NCI-H1092 (cell line): Measurements from ENCODE around the gene VWA8.
A peak's percentile ranks its signal among the peaks of the same experiment; 100 is the strongest.
"Not testable (repeated sequence)": the region's sequence is repeated elsewhere in the genome, so short reads cannot be mapped to it uniquely, and the experiment has no call there.

Experiments used
- DNase-seq: peaks from one replicate; lab custom pipeline; 2025; lab: John Stamatoyannopoulos, UW

Gene VWA8

DNA sequence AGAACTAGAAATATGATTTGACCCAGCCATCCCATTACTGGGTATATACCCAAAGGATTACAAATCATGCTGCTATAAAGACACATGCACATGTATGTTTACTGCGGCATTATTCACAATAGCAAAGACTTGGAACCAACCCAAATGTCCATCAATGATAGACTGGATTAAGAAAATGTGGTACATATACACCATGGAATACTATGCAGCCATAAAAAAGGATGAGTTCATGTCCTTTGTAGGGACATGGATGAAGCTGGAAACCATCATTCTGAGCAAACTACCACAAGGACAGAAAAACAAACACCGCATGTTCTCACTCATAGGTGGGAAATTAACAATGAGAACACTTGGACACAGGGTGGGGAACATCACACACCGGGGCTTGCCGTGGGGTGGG lies 38.0 kb downstream of the VWA8 start:
- DNase-seq, result not testable (repeated sequence)

GRCh38 chr13:41919741-41920487 lies 41.0 kb downstream of the VWA8 start:
- no peak for DNase-seq

DNA sequence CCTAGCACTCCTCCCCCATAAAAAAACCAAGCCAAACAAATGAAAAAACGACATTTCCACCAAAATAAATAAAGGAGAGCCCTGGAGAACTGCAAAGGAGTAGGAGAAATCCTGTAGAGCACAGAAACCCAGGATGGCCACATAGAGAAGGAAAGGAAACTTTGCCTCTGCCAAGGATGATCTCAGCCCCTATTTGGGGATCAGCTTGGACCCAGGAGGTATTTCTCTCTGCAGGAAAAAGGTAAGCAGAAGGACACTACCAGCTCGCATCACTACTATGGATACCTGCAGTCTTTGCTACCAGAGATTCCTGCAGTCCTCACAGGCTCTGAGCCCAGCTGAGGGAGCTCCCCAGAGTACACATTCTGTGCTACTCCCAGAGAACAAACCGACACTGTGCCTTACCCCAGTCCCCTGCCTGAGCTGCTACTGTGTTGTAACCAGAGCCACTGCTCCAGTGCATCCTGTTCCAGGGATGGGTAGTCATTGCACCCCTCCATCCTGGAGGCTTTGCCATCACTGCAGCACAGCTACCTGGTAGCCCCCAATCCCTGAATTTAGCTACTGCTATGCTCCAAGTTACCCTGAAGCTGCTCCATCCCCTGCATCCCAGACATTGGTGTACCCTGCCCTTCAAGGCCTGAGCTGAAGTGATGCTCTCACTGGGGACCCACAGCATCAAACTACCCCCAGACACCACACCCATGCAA lies 41.7 kb downstream of the VWA8 start:
- DNase-seq, result no peak

DNA sequence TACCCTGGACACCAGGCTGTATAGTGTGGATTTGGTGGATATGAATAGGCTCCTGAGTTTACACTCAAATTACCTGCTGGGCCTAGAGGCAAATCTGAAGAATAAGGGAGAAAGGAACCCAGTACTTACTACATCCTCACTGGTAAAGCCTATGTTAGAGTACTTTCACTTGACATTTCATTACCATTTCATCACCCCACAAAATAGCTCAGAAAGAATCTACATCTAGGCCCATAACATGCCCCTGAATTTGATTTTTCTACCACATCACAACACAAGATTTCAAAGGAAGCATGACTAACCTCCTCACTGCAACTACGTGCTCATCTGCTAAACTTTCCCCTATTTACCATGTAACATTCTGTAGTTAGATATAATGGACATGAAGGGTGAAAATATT lies 43.3 kb downstream of the VWA8 start:
- no peak for DNase-seq

DNA sequence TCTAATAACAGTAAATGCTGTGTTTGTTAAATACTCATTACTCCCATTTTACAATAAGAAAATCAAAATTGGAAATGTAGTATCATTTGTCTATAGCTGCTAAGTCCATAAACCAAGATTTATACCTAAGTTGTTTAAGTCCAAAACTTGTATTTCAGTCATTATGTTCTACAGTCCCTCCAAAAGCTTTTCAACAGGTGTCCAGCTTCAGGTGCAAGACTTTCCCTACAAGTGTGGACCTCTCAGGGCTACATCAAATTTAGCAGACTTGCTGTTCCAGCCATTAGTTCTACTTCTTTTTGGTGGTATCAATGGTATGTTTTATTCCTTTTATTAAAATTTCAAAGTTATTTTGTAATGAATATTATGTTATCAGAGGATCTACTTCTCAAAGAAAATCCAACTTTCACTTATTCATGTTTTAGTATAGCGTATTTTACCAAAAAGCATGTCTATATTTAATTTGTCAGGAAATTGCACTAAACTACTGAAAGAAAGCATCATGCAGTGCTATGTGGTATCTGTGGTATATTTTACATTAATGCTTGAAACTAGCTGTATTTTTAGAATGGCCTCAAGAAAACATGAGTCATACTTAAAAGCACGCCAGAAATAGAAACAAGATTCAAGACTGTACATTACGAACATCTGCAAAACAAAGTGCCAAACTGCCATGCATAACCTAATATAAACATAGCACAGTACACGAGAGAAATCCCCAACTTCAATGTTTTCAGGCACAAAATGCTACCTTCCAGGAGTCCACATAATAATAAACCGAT lies 44.5 kb downstream of the VWA8 start:
- no peak for DNase-seq

- no peak for DNase-seq
Observed at GRCh38 chr13:41915081-41915480, 45.8 kb downstream of the VWA8 start.

- DNase-seq, result no peak
Observed at GRCh38 chr13:41914552-41914951, 46.4 kb downstream of the VWA8 start.

GRCh38 chr13:41909506-41909905 lies 51.4 kb downstream of the VWA8 start:
- no peak for DNase-seq

DNA sequence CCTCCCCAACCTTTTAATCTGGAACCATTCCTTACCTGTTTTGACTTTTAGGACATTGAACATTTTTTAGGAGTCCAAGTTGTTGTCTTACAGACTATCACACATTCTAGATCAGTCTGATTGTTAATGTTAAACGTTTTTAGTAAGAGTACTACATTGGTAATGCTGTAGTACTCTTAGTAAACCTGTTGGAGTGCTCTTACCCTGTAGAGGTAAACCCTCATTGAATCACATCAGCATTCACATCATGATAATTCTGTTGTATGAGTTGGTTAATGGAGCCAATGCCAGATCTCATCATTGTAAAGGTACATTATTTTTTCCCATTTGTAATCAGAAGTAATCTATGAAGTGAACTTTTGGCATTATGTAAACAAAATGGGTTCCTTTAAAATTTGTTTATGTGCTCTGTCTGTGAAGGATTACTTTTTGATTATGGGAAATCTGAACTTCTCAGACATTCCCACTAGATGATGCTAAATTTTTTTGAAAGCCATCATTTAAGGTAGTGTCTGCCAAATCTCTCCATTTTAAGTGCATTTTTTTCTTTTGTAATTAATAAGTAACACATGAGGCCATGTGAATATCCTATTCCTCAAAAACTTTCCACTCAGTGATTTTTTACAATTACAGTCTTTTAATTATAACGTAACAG lies 55.2 kb downstream of the VWA8 start:
- peak; percentile 2 for DNase-seq

- DNase-seq, result no peak
Observed at GRCh38 chr13:41900918-41901317, 60.0 kb downstream of the VWA8 start.

- DNase-seq, result not testable (repeated sequence)
Observed at GRCh38 chr13:41898411-41898810, 62.5 kb downstream of the VWA8 start.

DNA sequence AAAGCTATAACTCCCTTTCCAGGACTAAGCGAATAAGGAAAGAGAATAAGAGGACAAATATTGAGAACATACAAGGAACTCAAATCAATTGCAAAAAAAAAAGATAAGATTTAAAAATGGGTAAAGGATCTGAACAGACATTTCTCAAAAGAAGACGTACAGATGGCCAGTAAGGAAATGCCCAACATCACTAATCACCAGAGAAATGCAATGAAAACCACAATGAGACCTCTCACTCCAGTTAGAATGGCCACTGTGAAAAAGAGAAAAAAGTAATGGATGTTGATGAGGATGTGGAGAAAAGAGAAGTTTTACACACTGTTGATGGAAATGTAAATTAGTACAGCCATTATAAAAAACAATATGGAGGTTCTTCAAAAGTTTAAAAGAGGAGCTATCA lies 63.8 kb downstream of the VWA8 start:
- no peak for DNase-seq

- no peak for DNase-seq
Observed at GRCh38 chr13:41895478-41895877, 65.4 kb downstream of the VWA8 start.

GRCh38 chr13:41891119-41891518 lies 69.8 kb downstream of the VWA8 start:
- no peak for DNase-seq

- DNase-seq, result no peak
Observed at GRCh38 chr13:41883147-41883546, 77.8 kb downstream of the VWA8 start.

DNA sequence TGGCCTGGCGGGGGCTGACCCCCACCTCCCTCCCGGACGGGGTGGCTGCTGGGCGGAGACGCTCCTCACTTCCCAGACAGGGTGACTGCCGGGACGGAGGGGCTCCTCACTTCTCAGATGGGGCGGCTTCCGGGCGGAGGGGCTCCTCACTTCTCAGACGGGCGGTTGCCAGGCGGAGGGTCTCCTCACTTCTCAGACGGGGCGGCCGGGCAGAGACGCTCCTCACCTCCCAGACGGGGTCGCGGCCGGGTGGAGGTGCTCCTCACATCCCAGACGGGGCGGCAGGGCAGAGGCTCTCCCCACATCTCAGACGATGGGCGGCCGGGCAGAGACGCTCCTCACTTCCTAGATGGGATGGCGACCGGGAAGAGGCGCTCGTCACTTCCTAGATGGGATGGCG lies 79.0 kb downstream of the VWA8 start:
- DNase-seq, result not testable (repeated sequence)

DNA sequence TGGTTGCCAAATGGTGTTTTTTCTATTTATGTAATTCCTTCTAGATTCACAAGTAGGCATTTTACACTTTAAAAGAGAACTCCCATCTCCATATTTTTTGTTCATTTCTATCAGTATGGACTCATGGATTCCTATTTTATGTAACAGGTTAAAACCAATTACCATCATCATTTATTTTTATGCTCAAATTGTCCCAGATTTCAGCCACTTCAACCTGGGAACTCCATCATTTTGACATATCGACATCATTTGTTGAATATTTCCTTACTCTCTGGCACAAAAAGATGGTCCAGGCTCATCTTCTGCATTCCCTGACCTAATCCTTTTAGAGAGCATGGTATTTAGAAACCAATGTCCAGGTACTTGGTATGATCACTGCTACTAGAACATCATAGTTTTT lies 79.9 kb downstream of the VWA8 start:
- DNase-seq, result no peak

GRCh38 chr13:41864658-41865057 lies 96.3 kb downstream of the VWA8 start:
- DNase-seq, result no peak

GRCh38 chr13:41862659-41863058 lies 98.2 kb downstream of the VWA8 start:
- DNase-seq, result not testable (repeated sequence)

DNA sequence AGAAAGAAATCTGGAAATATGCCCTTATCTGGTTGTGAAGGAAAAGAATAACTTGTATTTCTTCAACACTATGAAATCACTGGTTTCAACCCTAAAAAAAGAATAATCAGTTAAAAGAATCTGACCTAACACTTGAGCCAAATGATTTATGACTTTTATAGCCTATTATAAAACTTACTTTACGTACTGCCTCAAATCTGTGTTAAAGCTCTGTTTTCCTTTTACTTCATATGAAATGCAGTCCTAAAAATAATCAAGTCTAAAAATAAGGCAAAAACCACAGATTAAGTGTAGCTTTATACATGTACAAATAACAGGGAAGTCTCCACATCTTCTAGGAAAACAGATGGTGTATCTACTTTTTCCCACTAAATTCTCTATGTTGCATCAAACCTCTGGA lies 101.3 kb downstream of the VWA8 start:
- no peak for DNase-seq

- no peak for DNase-seq
Observed at GRCh38 chr13:41858780-41859179, 102.1 kb downstream of the VWA8 start.

GRCh38 chr13:41854758-41855157 lies 106.2 kb downstream of the VWA8 start:
- no peak for DNase-seq
